GM21737 (cell line): ENCODE data around the gene TEKT5.
"Not testable (repeated sequence)": the region's sequence is repeated elsewhere in the genome, so short reads cannot be mapped to it uniquely, and the experiment has no call there.

Source experiments
- ATAC-seq: cut with Tn5 transposase; IDR thresholded peaks from one replicate; pipeline ENCODE4 v1.9.1; 2021; ENCODE audit warnings: mild to moderate bottlenecking, moderate library complexity; ENCODE audit not compliant: unreplicated experiment

The TEKT5 gene

DNA sequence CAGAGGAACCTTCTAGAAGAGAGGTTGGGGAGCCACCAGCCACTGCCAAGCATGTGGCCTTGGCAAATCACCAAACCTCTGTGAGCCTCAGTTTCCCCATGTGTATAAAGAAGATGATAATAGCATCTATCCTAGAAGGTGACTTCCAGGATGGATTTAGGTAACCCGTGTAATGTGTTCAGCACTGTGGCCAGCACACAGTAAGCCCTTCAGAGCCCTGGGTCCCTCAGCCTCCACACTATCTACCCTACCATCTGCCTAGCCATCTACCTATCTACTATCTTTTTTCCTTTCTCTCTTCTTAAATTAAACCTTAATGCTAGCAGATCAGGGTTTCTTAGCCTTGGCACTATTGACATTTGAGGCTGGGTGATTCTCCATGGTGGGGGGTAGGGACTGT lies 33.0 kb downstream of the TEKT5 start:
- no peak for ATAC-seq

- no peak for ATAC-seq
Measured at GRCh38 chr16:10660950-10661635, 33.6 kb downstream of the TEKT5 start.

DNA sequence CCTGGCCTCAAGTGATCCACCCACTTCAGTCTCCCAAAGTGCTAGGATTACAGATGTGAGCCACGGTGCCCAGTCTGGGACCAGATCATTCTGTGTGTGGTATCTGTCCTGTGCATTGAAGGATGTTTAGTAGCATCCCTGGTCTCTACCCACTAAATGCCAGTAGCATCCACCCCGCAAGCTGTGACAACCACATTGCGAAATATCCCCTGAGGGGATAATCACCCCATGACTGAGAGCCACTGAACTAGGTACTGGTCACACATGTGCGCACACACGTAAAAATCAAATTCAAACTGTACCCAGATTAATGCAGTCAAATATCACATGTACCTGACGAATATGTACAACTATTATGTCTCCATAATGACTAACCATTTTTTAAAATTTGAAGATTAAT lies 35.8 kb downstream of the TEKT5 start:
- ATAC-seq: no peak

GRCh38 chr16:10657925-10658324 lies 36.8 kb downstream of the TEKT5 start:
- ATAC-seq: no peak

GRCh38 chr16:10656618-10657017 lies 38.1 kb downstream of the TEKT5 start:
- ATAC-seq: no peak

DNA sequence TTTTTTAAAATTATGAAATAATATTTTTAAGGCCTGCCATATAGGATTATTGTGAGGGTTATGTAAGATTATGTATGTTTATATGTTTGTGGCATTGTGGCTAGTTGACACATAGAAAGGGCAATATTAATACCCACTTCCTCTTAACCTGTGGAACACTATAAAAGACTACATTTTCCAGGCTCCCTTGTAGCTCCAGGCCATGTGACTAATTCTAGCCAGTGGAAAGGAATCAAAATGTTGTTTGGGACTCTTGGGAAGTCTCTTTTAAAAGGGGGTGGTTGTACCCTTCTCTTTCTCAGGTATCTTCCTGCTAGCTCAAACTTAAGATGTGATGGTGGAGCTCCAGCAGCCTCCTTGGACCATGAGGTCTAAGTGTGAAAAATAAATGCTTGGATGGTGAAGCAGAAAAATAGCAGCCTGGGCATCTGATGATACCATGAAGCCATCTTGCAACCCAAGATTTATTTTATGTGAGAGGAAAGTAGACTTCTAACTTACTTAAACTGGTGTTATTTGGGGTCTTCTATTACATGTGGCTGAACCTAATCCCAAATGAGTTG lies 39.2 kb downstream of the TEKT5 start:
- ATAC-seq: no peak

- ATAC-seq: no peak
Measured at GRCh38 chr16:10654592-10655414, 39.9 kb downstream of the TEKT5 start.

- no peak for ATAC-seq
Measured at GRCh38 chr16:10652730-10653590, 41.8 kb downstream of the TEKT5 start.

GRCh38 chr16:10649098-10649497 lies 45.6 kb downstream of the TEKT5 start:
- ATAC-seq: not testable (repeated sequence)

DNA sequence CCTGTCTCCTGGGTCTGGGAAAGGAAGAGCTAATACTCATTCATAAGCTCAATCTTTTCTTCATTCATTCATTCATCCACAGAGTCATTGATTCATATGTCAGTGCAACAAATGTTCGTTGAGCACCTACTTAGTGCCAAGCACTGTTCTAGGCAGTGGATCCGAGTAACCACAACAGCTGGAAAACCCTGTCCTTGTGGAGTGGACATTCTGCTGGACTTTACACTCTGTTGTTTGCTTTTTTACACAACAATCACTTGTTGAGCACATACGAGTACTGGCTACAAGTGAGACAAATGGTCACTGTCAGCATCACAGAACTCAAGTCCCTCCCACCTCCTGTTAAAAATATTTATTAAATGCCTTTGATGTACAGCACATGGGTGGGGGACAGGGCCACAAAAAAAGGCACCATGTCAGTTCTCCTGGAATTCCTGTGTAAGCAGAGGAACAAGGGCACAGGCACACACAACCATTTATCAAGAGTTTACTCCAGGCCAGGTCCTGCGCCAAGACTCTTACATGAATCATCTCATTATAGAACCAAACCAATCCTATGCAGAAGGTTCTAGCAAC lies 46.9 kb downstream of the TEKT5 start:
- ATAC-seq: no peak

DNA sequence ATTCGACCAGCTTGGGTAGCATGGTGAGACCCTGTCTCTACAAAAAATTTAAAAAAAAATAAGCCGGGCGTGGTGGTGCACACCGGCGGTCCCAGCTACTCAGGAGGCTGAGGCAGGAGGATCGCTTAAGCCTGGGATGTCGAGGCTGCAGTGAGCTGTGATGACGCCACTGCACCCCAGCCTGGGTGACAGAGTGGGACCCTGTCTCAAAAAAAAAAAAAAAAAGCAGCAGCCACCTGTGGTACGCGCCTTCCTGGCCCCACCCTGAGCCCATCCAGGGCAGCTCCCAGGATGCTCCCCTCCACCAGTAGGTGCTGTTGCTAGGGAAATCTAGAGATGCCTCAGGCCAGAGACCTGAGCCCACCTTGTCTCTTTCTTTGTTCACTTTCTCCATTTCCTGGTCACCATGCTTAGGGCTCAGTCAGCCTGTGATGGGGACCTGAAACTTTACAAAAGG lies 47.4 kb downstream of the TEKT5 start:
- ATAC-seq: no peak

DNA sequence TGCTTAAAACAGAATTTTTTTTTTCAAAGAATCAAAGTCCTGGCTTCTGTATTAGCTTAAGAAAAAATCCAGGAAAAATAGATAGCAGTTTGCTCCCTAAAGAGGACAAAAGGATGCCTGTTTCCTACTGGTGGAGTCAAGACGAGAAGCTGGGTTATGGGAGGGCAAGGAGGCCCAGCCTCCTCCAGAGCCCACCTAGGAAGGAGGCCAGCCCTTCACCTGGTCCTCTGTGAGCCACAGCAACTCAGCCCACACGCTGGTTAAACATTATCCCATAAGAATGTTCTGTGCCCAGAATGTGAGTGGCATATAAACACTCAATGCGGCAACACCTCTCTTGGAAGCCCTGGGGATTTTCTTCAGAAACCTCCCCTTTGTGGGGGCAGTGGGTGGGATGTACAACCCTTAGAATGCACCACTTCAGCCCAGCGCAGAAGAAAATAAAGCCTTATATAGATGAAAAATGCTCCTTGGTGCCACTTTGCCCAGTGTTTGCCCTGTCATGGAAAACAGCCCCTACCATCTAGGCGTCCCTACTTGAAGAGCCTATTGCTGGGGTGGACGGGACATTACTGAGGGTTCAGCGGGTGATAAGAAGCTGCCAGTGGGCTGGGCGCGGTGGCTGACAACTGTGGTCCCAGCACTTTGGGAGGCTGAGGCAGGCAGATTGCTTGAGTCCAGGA lies 48.0 kb downstream of the TEKT5 start:
- ATAC-seq: no peak

- no peak for ATAC-seq
Measured at GRCh38 chr16:10646228-10646580, 48.5 kb downstream of the TEKT5 start.

- ATAC-seq: no peak
Measured at GRCh38 chr16:10644092-10644491, 50.6 kb downstream of the TEKT5 start.

DNA sequence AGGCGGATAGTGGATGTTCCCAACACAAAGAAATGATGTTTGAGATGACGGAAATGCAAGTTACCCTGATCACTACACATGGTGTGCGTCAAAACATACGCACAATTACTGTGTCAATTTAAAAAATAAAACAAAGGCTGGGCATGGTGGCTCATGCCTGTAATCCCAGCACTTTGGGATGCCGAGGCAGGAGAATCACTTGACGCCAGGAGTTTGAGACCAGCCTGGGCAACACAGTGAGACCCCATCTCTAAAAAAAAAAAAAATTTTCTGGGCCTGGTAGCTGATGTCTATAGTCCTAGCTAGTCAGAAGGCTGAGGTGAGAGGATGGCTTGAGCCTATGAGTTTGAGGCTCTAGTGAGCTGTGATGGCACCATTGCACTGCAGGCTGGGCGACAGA lies 51.8 kb downstream of the TEKT5 start:
- no peak for ATAC-seq

GRCh38 chr16:10641953-10642949 lies 52.5 kb downstream of the TEKT5 start:
- no peak for ATAC-seq

DNA sequence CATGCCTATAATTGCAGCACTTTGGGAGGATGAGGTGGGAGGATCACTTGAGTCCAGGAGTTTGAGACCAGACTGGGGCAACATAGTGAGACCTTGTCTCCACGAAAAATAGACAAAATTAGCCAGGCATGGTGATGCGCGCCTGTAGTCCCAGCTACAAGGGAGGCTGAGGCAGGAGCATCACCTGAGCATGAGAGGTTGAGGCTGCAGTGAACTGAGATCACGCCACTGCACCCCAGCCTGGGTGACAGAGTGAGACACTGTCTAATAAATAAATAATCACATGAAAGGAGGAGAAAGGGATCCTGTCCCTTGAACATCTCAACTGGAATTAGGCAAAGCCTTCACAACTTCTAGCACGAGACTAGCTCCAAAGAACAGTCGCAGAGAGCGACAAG lies 53.2 kb downstream of the TEKT5 start:
- no peak for ATAC-seq

- ATAC-seq: no peak
Measured at GRCh38 chr16:10640934-10641333, 53.8 kb downstream of the TEKT5 start.

- no peak for ATAC-seq
Measured at GRCh38 chr16:10638101-10638500, 56.6 kb downstream of the TEKT5 start.
